HG02885 (cell line): ENCODE measurements around the gene FRMD7.
A peak's percentile ranks its signal among the peaks of the same experiment; 100 is the strongest.

Experiments used
- ATAC-seq: cut with Tn5 transposase; IDR thresholded peaks from one replicate; pipeline ENCODE4 v1.9.1; 2021; ENCODE audit warnings: mild to moderate bottlenecking; ENCODE audit not compliant: unreplicated experiment, poor library complexity

FRMD7 gene

DNA sequence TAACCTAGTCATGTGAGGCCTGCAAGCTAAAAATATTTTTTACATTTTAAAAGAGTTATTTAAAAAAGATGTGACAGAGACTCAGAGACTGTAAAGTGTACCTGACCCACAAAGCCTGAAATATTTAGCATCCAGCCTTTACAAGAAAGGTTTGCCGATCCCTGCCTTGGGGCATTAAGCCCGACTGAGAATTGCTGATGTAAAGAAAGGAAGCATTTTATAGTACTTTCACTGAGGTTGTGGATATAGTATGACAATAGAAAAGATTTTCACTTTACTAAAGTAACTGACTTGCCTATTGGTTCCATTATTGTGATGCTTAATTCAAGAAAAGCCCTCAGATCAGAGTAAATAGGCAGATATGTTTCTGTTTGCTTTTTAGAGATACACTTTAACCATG, 87.8 kb downstream of the FRMD7 start:
- ATAC-seq: no peak

DNA sequence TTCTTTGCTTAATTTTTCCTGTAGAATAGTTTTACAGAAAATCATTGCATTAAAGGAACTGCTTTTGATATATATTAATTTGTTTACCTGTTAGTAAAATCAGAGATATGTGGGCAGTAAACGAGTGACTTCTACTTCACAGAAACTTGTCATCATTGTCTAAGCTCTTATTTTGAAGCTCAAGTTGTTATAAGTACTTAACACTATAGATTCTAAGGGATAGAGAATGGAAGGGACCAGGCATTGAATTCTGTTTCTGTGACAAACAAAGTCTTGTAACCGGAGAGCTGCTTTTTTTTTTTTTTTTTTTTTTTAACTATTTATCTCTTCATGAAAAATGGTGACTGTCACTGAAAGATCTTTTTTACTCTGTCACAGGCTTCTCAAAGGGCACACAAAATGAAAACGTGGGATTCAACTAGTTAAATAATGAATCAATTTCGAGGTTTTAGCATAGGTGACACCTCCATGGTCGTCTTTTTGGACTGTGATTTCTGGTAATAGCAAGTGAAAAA, 90.3 kb downstream of the FRMD7 start:
- ATAC-seq: no peak

GRCh38 chrX:132034648-132035047, 93.2 kb downstream of the FRMD7 start:
- peak; percentile 58 for ATAC-seq

GRCh38 chrX:132033166-132033565, 94.7 kb downstream of the FRMD7 start:
- ATAC-seq: peak; percentile 58

- no peak for ATAC-seq
These were observed 96.0 kb downstream of the FRMD7 start for GRCh38 chrX:132031867-132032266.

DNA sequence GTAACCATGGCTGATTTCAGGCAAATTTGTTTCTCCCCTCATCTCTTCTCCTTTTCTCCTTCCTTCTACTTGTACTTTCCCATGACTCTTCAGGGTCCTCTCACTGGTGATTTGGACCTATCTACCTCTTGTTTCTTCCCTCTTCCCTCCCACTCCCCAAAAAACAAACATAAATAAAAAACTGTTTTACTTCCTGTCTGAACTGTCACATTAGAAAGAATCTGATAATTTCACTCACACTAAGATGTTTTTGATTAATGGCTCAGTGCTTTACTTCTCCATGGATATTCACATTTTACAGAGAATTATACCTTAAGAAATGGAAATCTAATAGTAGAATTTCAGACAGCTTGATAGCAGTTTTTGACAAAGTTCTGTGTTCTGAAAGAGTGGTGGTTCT, 97.6 kb downstream of the FRMD7 start:
- ATAC-seq: no peak
